ENCODE data around the gene ARHGAP32.
"Not testable (repeated sequence)": the region's sequence is repeated elsewhere in the genome, so short reads cannot be mapped to it uniquely, and the experiment has no call there.

Gene ARHGAP32

DNA sequence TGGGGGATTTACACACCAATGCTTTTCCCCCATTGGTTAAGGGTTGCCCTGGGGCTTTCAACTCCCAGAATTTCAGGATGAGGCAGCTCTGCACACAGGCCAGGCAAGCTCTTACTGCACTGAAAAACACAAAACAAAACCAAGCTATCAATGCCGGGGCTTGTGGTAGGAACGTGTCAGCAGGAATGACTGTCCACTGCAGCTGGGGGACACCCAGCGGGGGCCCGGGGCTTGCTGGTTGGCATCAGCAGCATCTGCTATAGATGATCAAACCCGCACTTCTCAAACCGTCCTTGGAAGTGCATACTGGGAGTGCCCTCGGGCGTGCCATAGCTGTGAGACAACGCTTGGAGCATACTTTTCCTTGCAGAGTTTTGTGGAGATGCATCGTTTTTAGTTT, 257.2 kb downstream of the ARHGAP32 start:
- no peak for DNase-seq (ENCODE audit: low read depth in 1 of 2, low spot score in 1 of 2)

DNA sequence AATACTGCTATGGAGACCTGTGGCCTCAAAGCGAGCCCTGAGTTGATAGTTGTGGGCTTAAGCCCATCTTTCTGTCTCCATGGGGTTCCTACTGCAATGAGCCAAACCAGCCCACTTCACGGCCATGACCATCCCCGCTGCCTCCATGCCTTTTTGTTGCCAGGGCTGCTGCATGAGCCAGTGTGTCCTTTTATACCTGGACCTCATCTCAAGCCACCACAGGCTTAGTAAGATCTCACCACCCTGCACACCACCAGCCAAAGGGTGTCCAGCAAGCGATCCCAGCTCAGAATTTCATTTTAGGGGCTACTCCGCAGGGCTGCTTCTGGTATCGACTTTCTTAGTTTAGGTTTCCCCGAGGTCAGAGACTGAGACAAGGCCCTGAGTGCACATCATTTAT, 257.8 kb downstream of the ARHGAP32 start:
- DNase-seq (ENCODE audit: low read depth in 1 of 2, low spot score in 1 of 2): no peak

DNA sequence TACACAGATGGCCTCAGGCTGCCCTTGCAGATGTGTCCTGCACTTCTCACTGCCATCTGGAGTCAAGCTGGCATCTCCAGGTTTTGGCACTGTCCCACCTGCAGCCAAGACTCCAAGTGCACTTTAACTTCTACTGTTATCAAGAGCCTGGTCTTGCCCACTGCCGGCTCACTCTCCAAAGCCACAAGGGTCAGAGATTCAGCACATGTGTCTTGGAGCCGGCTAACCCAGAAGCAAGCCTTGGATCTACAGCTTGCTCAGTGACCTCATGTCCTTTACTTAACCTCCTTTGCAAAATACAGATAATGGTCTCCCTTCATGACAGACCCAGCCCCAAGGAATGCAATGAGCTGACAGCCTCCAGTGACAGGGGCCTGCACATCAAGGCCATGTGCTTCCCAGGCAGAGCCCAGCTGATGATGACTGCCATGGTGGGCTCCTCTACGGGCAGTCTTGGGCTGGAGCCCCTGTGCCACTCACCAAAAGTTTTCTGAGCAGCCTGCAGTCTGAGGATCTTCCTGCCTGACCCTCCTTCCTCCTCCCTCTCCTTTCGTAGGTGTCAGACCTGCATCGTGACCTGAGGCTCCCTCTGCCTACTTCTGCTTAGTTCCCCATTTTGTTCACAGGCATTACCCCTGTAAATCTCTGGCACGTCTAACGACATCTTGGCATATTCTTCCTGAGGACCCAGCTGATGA, 258.5 kb downstream of the ARHGAP32 start:
- no peak for DNase-seq (ENCODE audit: low read depth in 1 of 2, low spot score in 1 of 2)

DNA sequence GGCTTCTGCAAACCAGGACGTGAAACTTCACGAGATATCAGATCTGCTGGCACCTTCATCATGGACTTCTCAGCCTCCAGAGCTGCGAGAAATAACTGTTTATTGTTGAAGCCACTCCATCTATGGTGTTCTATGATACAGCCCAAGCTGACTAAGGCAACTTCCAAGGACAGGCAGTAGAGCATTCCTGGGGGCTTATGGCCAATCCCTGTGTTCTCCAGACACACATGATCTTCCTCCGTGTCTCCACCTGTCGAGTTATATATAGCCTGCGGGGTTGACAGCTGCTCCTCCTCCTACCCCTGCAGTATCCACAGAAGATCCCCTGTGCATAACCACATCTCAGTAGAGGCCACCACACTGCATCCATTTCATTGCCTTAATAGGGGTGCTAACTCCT, 260.5 kb downstream of the ARHGAP32 start:
- no peak for DNase-seq (ENCODE audit: low read depth in 1 of 2, low spot score in 1 of 2)

DNA sequence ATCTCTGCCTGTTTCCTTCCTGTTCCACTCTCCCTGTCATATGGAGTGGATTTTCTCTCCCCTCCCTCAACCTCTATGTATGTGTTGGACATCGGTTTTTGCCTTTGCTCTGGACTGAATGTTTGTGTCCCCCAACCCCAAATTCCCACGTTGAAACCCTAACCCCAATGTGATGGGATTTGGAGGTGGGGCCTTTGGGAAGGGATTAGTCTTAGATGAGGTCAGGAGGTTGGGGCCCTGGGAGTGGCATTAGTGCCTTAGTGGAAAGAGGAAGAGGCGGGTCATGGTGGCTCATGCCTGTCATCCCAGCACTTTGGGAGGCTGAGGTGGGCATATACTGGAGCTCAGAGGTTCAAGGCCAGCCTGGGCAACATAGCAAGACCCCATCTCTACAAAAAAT, 261.1 kb downstream of the ARHGAP32 start:
- DNase-seq (ENCODE audit: low read depth in 1 of 2, low spot score in 1 of 2): no peak

DNA sequence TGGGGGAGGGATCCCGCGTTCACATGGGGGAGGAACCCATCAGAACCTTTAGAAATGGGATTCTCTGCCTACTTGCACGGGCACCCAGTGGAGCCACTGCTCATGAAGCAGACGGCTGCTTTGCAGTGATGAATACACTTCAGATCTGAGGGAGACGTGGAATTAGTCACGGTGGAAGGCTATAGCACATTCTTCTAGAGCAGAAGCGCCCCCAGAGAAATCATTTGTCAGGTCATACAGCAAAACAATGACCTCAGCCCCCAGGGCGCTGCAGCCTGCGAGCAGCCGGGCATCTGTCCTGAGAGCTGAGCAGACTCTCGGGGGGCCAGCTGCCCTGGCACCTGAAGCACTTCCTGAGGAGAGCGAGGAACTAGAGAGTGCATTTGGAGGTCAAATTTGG, 262.1 kb downstream of the ARHGAP32 start:
- no peak for DNase-seq (ENCODE audit: low read depth in 1 of 2, low spot score in 1 of 2)

DNA sequence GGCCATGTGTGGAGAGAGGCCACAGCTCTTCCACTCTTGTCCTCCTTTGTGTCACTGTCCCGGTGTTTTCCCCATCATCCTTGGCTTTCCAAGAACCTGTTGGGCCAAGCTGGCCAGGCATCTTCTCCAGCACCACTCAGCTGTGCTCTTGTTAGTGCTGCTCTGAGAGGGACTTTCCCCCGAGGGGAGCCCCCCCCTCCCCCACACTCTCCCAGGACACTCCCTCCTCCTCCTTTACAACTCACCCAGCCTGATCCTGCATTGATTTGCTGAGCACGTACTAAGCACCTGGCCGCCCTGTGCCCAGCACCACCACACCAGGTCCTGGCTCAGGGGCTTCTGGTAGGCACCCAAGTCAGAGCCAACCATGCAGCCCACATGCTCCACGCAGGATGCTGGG, 262.7 kb downstream of the ARHGAP32 start:
- DNase-seq (ENCODE audit: low read depth in 1 of 2, low spot score in 1 of 2): no peak

DNA sequence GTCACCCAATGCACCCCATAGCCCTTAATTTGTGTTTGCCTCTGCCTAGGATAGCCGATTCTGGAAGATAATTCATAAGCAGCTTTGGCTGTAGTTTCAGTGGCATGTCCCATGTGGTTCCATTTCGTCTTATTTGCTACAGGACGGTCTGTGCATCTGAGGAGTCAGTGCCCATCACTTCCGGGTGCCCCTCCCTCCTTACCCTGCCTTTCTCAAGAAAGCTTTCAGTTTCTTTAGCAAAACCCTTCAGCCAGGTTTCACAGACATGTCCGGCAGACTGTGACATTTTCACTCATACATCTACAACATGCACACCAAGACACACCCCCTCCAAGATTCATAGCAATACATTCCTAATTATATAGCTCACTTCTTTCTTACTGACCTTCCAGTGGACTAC, 263.7 kb downstream of the ARHGAP32 start:
- no peak for DNase-seq (ENCODE audit: low read depth in 1 of 2, low spot score in 1 of 2)

DNA sequence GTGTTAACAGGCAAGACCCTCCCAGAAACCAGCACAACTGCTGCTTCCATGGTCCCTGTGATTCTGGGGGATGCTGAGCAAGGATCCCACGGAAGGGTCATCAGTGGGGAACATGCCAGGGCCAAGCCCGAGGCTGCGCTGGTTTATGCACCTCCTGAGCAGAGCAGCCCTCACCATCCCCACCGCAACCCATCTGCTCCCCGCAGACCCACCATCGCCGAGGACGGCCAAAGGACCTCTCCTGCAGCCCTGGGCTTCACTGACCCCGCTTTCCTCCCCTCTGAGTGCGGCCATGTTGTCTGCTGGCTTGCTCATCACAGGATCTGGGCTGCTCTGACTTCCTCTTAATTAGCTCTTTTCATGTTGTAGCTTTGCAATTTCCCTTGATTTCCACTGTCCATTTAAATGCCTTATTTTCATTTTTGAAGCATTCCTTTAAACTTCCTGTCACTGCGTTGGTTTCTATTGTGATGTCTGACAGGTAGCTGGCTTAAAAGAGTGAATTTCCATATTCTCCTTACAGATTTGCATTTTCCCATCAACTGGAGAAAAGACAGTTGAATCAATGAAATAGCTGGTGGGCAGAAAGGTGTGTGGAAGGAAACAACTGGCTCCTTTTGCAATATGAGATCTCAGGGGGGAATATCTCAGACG, 264.3 kb downstream of the ARHGAP32 start:
- DNase-seq (ENCODE audit: low read depth in 1 of 2, low spot score in 1 of 2): no peak

DNA sequence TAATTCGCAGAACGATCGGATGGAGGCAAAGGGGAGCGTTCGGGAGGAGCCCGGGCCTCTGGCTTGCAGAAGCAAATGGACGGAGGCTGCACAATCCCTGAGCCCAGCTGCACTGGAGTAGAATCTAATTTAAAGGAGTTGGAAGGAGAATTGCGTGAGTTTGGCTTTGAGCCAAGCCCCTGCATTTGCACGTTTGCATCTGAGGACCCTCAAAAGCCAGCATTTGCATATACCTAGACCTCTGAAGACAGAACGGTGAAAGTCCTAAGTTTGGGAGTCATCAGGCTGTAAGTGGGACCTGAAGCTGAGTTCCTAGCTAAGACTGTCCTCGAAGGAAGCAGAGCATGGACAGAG, 265.0 kb downstream of the ARHGAP32 start:
- no peak for DNase-seq (ENCODE audit: low read depth in 1 of 2, low spot score in 1 of 2)

DNA sequence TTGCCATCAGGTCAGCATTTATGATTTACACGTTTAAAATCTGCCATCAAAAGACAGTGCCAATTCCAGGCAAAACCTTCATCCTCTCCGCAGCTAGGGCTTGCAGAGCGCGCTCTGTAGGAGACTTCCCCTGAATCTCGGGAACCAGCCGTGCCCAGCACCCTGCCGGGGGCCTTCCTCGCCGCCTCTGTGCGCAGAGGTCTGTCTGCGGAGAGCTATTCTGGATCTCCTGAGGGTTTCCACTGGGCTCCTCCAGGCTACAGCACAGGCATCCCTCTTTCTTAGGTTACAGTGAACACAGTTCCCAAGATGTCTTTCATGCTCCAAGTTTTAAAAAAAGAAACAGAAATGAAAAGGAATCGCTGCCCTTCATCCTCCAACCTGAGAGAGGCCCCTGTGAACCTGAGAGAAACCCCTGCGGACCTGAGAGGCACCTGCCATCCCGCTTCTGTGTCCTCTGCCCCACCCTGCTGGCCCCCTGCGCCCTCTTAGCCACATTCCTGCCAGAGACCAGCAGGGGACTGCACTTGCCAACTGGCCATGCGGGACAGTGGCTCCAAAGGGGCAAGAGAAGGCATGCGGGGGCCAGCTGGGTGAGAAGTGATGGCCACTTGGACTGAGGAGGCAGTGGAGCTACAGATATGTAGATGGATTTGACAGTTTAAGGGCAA, 265.6 kb downstream of the ARHGAP32 start:
- DNase-seq (ENCODE audit: low read depth in 1 of 2, low spot score in 1 of 2): no peak

DNA sequence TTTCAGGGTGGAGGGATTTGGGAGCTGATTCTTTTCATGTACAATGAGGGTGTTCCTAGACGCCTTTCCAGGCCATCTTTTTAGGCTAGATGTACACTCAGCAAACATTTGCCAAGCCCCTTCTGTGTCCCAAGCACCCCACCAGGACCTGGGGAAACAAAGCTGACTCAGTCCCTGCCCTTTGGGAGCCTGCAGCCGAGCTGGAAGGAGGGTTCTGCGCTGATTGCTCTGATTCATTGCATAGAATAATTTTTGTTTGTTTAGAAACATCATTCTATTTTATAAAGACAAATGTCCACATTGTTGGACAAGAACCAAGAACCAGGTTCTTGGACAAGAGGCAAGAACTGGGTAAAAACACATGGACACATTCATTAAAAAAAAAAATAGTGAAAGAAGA, 266.1 kb downstream of the ARHGAP32 start:
- no peak for DNase-seq (ENCODE audit: low read depth in 1 of 2, low spot score in 1 of 2)

DNA sequence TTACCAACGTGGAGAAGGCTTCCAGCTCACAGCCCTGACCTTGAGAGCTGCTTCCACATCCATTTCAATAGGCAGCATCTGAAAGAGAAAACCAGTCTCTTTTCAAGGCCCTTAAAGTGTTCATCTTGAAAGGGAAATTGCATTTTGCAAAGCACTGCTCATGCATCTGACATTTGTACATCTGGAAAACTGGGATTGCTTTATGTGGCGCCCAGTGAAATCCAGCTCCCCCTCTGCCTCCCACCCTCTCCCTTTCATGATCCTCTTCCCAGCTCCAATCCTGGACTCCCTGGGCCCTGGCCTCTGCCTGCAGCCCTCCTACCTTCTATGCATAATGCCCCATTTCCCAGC, 266.9 kb downstream of the ARHGAP32 start:
- DNase-seq (ENCODE audit: low read depth in 1 of 2, low spot score in 1 of 2): no peak

DNA sequence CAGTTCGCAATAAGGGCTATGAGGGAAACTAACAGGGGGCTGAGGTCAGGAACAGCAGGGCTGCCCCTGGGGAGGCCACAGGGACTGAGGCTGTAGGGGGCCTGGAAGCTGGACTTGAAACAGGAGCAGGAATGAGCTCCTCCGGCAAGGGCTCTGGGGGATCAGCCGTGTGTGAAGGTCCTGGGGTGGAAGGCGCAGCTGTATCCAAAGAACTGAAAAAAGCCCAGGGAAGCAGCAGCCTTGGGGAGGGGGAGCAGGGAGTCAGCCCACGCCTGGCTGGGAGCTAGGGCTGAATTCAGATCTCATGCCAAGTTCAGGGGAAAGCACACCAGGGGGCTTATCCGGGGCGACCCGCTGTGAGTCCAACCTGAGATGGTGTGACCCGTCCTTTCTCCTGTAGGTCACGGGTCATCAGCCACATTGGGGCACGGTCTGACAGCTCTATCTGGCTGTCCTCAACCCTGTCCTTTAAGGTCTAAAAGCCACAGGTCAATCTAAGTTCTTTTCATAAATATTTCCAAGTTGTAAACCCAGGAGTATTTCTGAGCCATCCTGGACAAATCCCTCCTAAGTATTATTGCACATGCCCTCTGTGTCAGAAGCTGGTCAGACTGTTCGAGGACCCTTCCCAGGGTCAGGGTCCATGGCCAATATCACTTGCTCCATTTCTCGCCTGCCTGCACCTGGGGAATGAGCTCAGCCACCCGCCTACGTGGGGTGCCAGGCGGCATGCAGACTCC, 267.4 kb downstream of the ARHGAP32 start:
- DNase-seq (ENCODE audit: low read depth in 1 of 2, low spot score in 1 of 2): no peak

DNA sequence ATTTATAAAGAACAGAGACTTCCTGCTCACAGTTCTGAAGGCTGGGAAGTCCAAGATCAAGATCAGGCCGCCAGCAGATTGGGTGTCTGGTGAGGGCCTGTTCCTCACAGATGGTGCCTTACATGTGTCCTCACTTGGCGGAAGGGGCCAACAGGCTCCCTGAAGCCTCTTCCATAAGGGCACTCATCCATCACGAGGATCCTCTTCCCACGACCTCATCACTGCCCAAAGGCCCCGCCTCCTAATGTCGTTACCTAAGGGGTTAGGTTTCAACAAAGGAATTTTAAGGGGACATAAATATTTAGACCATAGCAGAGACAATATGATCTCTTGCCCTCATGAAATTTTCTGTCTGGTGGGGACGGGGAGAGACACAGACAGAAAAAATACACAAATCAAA, 268.0 kb downstream of the ARHGAP32 start:
- DNase-seq (ENCODE audit: low read depth in 1 of 2, low spot score in 1 of 2): no peak

DNA sequence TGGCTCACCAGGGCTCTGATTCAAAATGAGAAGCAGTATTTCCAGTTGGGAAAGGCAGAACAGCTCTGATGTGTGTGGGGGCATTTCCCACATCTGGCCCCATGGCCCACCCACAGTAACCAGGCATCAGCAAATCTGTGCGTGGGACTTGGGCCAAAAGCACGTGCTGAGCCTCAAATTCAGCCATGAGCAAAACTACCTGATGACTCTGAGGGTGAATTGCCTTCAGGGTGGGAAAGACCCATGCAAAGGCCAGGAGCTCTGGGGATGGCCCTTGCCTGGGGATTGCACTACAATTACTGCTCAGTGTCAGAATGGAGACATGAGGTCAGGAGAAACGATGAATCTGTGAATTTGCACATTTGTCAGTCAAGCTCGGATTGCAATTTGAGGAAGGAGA, 270.3 kb downstream of the ARHGAP32 start:
- no peak for DNase-seq (ENCODE audit: low read depth in 1 of 2, low spot score in 1 of 2)

DNA sequence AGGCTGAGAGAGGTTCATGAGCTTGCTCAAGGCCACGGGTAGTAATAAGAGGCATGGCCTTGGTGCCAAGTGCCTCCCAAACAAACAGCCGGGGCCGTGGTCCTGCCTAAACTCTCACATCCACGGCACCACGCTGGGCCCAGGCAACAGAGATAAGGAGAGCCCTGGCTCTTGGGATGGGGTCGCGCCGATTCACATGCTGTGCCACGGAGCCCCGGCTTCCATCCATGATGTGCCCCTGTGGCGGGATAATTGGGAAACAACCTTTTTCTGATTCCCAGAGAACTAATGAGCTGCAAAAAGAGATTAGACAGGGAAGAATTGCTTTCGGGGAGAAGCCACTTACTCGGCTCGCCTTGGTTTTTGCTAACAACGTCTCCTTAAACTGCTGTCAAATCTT, 271.5 kb downstream of the ARHGAP32 start:
- no peak for DNase-seq (ENCODE audit: low read depth in 1 of 2, low spot score in 1 of 2)

DNA sequence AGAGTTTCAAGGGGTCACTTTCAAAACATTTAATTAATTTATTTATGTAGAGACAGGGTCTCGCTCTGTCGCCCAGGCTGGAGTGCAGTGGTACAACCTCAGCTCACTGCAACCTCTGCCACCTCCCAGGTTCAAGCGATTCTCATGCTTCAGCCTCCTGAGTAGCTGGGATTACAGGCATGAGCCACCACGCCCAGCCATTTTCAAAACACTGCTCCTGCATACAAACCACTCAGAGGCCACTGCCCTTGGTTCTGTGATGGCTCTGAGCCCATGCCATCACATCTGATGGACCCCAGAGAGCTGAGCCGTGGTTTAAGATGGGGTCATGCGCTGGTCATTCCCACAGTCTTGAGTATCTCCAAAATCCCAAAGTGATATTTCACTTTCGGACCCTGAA, 272.5 kb downstream of the ARHGAP32 start:
- DNase-seq (ENCODE audit: low read depth in 1 of 2, low spot score in 1 of 2): not testable (repeated sequence)

DNA sequence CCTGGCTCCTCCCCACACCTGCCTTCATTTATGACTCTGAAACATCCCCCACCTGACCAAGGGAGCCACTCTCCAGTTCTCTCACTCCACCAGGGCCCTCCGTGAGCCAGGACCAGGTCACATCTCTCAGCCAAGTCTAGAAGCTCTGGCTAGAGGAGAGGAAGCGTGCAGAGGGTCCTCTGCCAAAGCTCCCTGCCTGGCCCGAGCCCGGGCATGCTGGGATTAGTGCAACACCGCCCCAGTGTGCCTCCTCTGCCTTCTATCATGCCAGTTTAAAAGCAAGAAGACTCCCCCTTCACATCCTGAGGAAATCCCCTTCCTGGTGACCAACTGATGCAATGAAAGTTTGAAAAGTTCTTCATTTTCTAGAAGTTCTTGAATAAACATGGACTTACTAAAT, 272.9 kb downstream of the ARHGAP32 start:
- DNase-seq (ENCODE audit: low read depth in 1 of 2, low spot score in 1 of 2): no peak

DNA sequence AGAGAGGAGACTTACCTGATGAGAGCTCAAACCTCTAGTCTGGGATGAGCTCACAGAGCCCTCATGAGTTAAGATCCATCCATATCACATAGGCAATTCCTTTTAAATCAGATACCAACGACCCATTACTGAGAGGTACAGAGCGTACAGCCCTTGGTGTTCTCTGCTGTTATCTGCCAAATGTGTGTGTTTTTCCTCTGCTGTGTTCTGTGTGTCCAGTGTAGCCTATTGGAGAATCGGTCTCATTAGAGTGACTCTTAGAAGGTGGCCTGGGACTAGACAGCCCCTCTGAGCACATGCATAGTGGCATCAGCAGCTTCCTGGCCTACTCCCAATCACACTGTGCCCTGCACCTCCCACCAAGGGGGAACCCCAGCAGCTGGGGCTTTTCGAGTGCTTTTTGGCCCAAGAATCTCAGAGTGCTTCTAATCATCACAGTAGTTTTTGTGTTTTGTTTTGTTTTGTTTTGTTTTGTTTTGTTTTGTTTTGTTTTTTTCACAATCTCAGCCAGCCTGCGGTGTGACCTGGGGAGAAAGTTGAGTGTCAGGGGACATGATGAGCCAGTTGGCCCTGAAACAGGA, 274.9 kb downstream of the ARHGAP32 start:
- no peak for DNase-seq (ENCODE audit: low read depth in 1 of 2, low spot score in 1 of 2)

DNA sequence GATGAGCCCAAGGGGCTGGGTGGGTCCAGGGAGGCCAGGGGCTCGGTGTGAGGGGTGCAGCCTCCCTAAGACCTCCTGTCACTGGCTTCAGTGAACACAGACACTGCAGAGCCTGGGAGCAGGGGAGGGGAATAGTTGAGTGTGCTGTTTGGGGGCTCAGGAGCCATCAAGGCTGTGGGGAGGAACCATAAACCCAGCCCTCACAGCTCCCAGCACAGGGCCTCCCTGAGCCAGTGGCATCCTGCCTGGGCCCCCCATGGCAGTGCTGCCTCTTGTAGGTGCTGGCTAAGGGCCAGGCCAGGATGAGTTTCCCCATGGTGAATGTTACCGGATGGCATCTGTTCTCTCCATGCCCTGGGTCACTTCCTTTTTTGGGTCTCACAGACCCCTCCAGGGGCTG, 275.4 kb downstream of the ARHGAP32 start:
- DNase-seq (ENCODE audit: low read depth in 1 of 2, low spot score in 1 of 2): no peak
